ENCODE results near the gene LGALS7.
"Not testable (repeated sequence)": the region's sequence is repeated elsewhere in the genome, so short reads cannot be mapped to it uniquely, and the experiment has no call there.

Gene LGALS7

GRCh38 chr19:38774181-38774950, 1.0 kb upstream of the LGALS7 start:
- in situ Hi-C loops (cut with MboI; ENCODE audit: low sequenced_read_pairs), result no loop called here

GRCh38 chr19:38771569-38771968, 1.7 kb downstream of the LGALS7 start:
- in situ Hi-C loops (cut with MboI; ENCODE audit: low sequenced_read_pairs), result not testable (repeated sequence)

- in situ Hi-C loops (cut with MboI; ENCODE audit: low sequenced_read_pairs), result not testable (repeated sequence)
Measured at GRCh38 chr19:38770949-38771275, 2.4 kb downstream of the LGALS7 start.

GRCh38 chr19:38770228-38770948, 2.9 kb downstream of the LGALS7 start:
- in situ Hi-C loops (cut with MboI; ENCODE audit: low sequenced_read_pairs), result not testable (repeated sequence)

GRCh38 chr19:38769635-38770211, 3.6 kb downstream of the LGALS7 start:
- in situ Hi-C loops (cut with MboI; ENCODE audit: low sequenced_read_pairs), result no loop called here

- in situ Hi-C loops (cut with MboI; ENCODE audit: low sequenced_read_pairs), result no loop called here
Measured at GRCh38 chr19:38766276-38767047, 6.9 kb downstream of the LGALS7 start.

GRCh38 chr19:38765214-38765613, 8.1 kb downstream of the LGALS7 start:
- in situ Hi-C loops (cut with MboI; ENCODE audit: low sequenced_read_pairs), result no loop called here

- in situ Hi-C loops (cut with MboI; ENCODE audit: low sequenced_read_pairs), result no loop called here
Measured at GRCh38 chr19:38763795-38764220, 9.5 kb downstream of the LGALS7 start.

GRCh38 chr19:38761884-38762389, 11.4 kb downstream of the LGALS7 start:
- in situ Hi-C loops (cut with MboI; ENCODE audit: low sequenced_read_pairs), result not testable (repeated sequence)

- in situ Hi-C loops (cut with MboI; ENCODE audit: low sequenced_read_pairs), result not testable (repeated sequence)
Measured at GRCh38 chr19:38760805-38761517, 12.4 kb downstream of the LGALS7 start.

- in situ Hi-C loops (cut with MboI; ENCODE audit: low sequenced_read_pairs), result no loop called here
Measured at GRCh38 chr19:38759590-38760003, 13.7 kb downstream of the LGALS7 start.

- in situ Hi-C loops (cut with MboI; ENCODE audit: low sequenced_read_pairs), result not testable (repeated sequence)
Measured at GRCh38 chr19:38754196-38754595, 19.1 kb downstream of the LGALS7 start.

GRCh38 chr19:38753783-38754182, 19.5 kb downstream of the LGALS7 start:
- in situ Hi-C loops (cut with MboI; ENCODE audit: low sequenced_read_pairs), result not testable (repeated sequence)

GRCh38 chr19:38745316-38745715, 28.0 kb downstream of the LGALS7 start:
- in situ Hi-C loops (cut with MboI; ENCODE audit: low sequenced_read_pairs), result no loop called here

- in situ Hi-C loops (cut with MboI; ENCODE audit: low sequenced_read_pairs), result no loop called here
Measured at GRCh38 chr19:38744874-38745273, 28.4 kb downstream of the LGALS7 start.

GRCh38 chr19:38744298-38744681, 29.0 kb downstream of the LGALS7 start, which contains the start of gene CAPN12:
CAPN12 (minus strand) TSS chr19:38744474; CDS start chr19:38744165, 309 bp downstream.
- in situ Hi-C loops (cut with MboI; ENCODE audit: low sequenced_read_pairs), result no loop called here

- in situ Hi-C loops (cut with MboI; ENCODE audit: low sequenced_read_pairs), result no loop called here
Measured at GRCh38 chr19:38743394-38744297, 29.7 kb downstream of the LGALS7 start.

- in situ Hi-C loops (cut with MboI; ENCODE audit: low sequenced_read_pairs), result no loop called here
Measured at GRCh38 chr19:38742906-38743305, 30.4 kb downstream of the LGALS7 start.

GRCh38 chr19:38742296-38742695, 31.0 kb downstream of the LGALS7 start:
- in situ Hi-C loops (cut with MboI; ENCODE audit: low sequenced_read_pairs), result no loop called here
